M059J (cell line): Measurements from ENCODE around the gene EPHB1. TPM values are rescaled to one million over a fixed set of nuclear protein-coding genes. Genes with fewer than 3 reads are reported as not detected.

Experiments used
- DNase-seq: peaks from one replicate; pipeline ENCODE4 v3.0.0-alpha.2; 2012; ENCODE audit warnings: low read depth
- total RNA-seq: library from RNA; depleted of rRNA; stranded (reverse); fragments of >200 nt; shearing (Covaris generic); gene quantifications from 2 replicates; pipeline ENCODE4 v1.2.3, GENCODE V29; 2014

EPHB1 gene
- total RNA-seq, 1 experiment from 2014 or later = 1.0 TPM

DNA sequence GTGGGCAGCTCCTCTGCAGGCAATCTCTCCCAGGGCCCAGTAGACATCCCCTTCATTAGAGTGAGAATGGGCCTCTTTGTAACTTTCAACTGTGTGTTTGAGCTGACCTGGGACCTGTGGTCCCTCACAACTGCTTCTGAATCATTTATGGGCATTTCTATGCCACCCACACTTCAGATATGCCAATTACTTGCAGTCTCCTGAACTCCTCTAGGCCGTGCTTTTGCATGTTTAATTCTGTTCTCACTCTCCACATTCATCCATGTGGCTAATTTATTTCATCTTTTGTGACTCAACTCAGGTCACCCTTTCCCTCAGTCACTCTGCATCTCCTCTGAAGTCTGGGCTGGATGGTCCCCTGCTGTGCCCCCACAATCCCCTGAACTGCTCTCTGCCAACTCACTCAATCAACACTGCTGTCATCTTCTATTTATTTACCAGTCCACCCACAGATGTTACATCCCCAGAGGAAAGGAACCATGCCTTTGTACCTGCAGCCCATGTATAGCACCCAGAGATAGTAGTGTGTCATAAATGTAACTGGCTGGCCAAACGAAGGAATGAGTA, 364.7 kb downstream of the EPHB1 start:
- no peak for DNase-seq

DNA sequence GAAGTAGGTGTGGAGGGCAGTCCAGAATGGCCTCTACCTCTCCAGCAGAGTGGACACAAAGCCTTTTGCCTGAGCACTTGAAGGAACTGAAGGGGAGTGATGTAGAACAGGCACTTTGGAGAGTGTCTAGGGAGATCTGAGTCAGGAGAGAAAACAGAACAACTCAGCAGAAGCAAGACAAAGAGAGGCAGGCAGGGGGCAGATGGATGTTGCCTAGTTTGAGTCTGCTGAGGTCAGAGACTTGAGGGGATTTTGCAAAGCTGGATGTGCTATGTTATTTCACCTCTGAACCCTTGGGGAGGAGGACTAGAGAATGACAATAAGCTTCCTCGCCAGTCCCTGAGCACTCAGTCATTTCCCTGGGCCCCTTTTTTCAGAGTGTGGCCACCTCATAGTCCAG, 366.4 kb downstream of the EPHB1 start:
- no peak for DNase-seq

DNA sequence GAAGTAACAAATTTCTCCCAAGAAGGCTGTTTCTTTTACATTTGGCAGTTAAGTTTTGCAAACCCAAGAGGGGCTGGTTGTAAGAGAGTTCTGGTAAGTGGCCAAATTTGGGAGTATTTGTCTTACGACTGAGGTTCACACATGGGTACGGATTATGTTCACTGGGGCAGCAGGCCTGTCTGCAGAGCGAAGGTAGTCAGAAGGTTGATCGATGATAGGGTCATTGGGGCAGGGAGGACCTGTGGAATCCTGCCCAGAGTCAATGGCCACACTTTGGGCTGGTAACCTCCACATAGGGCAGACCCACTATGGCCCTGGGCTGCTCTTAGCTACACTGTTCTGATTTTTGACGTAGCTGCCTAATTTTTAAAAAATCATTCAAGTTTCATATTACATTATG, 368.6 kb downstream of the EPHB1 start:
- DNase-seq = no peak

DNA sequence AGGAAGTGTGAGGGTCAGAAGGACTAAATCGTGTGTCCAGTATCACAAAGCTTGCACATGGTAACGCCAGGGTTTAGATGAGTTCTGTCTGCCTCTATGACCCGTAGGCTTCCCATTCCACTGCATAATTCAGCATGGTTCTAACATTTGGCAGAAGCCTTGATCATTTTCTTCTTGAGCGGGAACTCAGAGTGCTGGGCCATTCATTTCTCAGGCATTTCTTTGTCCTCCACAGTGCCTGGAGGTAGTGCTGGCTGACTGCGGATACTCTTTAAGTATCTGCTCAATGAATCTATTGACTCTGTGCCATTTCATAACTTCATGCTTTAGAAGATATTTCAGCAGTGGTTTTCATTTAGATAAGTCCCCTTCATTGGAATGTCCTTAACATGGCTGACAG, 370.2 kb downstream of the EPHB1 start:
- DNase-seq = no peak

DNA sequence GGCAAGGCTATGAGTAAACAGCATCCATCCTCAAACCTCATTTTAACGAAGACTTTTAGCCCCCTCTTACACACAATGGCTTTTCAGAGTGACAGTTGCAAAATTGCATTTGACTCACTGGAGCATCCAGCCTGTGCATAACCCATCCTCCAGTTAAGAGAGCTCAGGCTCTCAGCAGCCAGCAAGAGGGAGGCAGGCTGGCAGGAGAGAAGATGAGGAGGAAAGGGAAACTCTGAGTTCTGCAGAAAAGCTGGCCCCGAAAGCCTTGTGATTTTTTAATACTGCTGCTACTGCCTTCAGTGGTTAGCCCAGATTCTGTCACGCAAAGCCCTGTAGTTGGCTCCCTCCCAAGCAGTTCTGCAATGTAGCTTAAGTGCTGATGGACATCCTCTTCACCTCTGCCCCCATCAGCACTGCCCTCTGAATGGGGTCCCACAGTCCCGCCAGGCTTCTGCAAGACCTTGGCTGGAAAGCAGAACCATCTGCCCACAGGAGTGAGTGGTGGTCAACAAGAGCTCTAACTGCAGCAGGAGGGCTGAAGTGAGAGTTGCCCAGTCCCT, 371.3 kb downstream of the EPHB1 start:
- no peak for DNase-seq

DNA sequence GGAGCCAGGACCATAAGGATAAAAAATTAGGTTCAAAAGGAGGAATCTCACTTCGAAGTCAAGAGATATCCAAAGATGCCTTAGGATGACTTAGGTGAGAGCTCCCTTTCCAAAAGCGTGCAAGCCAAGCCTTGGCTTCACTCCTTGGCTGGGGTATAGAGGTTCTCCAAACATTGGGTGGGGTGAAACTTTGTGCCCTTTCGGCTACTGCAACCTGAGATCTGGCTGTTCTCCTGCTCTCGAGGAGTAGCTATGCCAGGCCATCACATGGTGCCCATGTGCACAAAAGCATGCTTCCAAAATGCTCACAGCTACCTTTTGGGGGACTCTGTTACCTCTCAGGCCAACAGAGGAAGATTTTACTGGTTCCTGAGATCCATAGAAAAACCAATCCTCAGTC, 373.8 kb downstream of the EPHB1 start:
- no peak for DNase-seq

DNA sequence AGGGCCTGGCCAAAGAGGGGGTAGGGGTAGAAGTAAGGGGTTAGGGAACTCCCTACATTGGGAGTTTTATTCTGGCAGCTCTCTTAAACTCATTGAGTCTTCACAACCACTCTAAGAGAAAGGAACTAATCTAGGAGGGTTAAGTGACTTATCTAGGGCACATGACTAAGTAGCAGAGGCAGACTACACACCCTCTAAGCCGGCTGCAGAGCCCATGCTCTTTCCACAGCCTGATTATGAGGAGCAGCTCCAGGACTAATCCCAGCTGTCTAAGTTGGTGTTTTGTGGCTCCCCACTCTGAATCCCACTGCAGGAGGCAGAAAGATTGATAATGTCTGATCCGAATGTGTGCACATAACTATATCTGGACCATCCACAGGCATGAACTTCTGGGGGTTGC, 374.6 kb downstream of the EPHB1 start:
- no peak for DNase-seq

DNA sequence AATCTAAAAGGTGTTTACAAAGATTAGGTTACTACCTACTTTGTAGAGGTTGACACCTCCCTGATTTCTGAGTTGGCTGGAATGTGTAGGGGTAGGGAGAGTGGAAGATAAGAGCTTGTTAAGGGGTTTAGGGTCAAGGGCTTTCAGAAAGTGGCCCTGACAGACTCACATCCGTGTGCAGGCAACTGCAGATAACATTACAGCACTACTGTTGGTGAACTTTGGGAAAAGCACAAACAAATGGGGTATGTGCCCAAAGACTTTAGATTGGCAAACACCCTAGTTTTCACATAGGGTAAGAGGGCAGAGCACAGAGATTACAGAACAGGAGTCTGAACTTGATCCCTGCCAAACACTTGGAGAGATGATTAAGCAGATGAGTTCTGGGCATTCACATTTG, 375.7 kb downstream of the EPHB1 start:
- no peak for DNase-seq

DNA sequence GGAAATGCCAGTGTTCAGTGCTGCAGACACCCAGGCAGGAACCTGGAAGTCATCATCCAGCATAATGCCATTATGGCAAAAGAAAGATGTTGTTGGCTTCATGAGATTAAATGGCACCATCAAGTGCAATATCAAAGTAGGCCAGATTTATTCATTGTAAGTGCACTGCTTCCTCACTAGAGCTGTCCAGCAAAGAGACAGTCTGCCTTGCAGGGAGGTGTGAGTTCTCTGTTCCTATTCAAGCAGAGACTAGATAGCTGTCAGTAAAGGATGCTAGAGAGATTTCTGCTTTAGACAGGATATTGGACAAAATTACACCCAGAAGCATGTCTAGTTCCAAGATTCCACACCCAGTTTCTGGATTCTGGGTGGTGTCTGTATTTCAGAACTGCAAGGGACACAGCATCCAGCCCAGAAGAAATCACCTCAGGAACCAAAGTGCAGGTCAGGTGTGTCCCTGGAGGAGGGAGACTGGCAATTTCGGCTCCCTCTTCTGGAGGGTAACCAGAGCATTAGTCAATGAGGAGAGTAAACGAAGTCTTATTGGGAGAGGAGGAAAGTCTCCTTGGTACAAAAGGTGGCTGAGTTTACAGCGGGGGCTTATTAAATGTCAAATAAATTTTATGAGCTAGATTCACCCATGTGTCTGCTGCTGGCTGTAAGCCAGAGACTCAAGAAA, 377.3 kb downstream of the EPHB1 start:
- DNase-seq = no peak

DNA sequence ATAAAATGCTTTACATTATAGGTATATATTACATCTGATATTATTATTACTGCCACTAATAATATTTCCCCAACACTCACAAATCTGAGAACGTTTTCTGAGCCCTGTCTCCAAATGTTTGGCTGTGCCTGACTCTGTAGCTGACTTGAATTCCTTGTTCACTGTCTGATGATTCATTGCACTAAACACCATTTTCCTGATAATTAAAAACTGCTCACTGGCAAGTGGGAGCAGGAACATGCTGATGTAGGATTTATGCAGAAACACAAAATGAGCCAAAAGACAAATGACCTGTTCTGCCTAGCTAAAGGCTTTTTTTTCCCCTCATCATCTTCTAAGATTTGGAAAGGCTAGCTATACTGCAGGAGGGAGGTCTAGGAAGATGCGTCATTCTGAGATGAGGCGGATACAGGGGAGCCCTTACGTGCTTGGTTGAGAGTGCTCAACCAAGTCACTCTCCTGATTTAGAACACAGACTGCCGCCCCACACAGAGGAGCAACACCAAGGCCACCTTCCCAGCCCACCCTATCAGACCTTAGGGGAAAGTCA, 380.7 kb downstream of the EPHB1 start:
- DNase-seq = no peak

DNA sequence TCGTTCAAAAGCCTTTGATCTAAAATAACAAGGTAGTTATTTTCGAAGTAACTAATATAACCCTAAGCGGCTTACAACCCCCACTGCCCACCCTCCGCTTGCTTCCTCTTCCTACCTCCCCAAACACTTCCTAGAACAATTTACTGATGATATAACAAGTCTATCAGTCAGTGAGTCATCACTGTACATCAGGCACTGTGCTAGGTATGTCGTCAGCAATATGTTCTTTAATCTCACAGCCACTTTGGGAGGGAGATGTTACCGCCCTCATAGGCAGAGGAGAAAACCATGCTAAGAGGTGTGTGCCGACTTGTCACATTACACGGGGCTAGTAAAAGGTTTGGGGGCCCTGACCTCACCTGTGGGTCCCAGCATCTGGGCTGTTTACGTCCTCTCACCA, 381.8 kb downstream of the EPHB1 start:
- DNase-seq = no peak

DNA sequence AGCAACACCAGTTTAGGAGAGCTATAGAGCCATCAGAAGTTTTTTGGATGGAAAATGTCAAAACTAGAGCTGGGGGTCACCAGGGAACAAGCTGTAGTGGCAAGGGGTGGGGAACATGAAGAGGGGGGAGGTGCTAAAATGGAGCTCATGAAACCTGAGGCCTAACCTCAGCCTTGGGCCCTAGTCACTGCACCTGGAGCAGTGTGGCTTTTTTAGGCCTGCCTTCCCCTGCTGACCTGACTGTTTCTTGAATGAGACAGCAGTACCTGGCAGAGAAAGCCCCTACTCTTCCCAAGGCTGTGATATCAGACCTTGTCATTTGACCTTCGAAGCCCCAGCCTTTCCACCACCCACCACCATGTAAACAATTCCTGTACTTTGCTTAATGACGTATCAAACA, 383.5 kb downstream of the EPHB1 start:
- no peak for DNase-seq

DNA sequence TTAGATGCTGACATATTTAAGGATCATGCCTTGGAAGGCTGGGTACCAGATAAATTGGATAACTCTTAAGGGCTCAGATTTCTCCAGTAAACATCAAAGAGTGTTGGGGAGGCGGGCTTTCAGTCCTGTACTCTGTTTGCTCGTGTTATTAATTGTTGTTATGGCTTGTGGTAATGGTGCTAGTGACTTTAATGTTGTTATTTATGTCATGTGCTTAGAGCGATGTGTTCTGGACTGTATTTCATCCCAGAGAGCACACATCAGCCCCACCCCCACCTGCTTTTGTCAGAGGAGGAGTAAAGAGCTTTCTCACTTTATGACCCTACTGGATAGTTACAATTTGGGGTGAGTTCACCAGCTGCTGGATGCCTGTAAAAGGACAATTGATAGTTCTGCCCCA, 386.3 kb downstream of the EPHB1 start:
- DNase-seq = no peak

DNA sequence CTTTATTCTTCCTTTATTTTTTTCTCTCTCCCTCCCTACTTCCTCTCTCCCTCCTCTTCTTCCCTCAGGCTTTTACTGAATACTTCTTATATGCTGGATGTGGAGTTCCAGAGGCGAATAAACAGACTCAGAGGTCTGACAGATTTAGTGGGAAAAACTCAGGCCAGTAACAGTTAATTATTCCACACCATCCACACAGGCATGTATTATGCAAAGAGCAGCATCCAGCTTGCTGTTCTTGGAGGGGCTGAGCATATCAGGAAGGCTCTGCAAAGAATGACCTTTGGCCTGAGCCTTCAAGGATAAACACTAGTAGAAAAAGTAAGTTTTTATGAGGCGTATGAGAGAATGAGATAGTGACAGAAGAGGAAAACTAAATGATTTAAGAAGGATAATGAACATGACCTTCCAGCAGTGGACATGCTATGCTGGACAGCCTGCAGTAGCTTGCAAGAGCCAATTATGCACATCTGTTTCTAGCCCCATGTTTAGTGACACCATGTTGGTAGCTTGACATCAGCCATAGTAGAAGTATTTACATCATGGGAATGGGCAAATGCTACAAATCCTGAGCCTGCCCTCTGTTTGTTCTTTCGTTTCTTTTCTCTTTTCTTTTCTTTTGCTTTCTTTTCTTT, 387.4 kb downstream of the EPHB1 start:
- no peak for DNase-seq

DNA sequence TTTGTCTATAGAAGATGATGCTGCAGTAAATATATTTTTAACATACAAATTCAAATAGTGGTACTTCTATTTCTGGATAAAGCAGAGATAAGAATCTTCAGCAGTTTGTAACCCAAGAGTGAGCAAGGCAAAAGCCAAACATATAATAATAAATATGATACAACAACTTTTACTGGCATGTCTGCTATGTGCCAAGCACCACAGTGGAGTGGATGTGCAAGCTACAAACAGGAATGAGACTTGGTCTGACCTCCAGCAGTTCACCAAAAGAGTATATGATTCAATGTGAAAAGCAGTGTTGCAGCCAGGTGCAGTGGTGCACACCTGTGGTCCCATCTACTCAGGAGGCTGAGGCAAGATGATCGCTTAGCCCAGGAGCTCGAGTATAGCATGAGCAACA, 395.6 kb downstream of the EPHB1 start:
- no peak for DNase-seq

DNA sequence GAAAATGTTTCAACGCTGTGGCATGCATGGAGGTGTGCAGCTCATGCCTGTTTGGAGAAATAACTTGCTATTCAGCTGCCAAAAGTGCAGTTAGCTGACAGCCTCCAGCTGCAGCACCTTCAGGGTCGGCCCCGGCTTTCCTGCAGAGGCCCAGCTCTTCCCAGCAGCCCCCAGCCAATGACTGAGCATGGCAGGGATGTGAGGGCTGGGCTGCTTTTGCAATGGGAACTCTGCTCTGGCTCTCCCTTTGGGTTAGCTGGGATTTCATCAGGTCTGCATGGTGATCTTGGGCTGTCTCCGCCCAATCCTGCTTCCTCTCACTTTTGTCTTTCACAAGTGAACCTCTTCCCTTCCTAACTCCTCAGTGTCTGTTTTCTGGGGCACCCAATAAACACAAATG, 396.6 kb downstream of the EPHB1 start:
- no peak for DNase-seq

DNA sequence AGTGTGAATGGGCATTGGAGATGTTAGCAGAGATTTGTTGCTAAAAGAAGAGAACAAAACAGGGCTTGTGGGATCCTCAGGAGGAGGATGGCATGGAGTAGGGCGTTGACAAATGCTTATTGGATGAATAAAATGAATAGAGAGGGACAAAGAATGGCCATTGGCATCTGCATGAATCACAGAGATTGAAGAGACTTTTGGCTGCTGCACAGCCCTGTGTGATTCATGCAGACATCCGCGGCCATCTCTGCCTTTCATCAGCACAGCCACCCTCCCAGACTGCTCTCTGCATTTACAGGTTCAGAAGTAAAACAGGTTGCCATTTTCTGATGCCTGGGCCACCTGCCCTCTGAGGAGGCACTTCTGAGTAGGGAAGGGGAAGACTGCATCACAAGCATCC, 397.9 kb downstream of the EPHB1 start:
- peak; percentile 44 for DNase-seq

DNA sequence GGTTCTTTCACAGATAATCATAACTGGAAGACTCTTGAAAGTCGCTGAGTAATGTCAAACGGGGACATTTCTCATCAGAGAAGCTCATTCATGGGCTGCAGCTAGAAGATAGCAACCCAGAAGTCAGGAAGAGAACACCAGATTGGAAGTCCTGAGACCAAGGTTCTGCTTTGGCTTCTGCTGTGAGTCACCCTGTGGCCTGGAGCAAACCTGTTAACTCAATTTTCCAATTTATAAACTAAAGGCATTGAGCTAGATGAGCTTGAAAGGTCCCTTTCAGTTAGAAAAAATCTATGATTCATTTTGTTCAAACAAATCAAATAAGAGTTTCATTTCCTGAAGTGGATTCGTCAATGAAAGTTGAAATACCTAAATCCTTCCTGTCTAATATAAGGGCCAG, 402.2 kb downstream of the EPHB1 start:
- DNase-seq = peak; percentile 54

DNA sequence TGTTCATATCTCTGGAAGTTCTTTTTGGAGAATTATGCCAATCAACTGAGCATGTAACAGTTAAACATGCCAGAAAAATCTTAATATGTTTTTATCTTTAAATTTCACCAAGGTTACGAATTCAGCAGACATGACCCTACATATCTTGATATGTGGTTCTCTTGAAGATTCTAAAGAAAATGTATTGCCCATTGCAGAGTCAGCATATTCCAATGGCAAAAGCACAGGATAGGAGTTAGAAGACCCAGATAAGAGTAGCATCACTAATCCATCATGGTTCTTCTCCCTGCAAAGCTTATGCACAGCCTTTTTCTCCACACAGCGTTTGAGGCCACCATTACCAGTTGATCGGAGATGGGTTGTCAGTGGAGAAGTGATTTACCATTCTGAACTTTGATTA, 402.8 kb downstream of the EPHB1 start:
- no peak for DNase-seq

DNA sequence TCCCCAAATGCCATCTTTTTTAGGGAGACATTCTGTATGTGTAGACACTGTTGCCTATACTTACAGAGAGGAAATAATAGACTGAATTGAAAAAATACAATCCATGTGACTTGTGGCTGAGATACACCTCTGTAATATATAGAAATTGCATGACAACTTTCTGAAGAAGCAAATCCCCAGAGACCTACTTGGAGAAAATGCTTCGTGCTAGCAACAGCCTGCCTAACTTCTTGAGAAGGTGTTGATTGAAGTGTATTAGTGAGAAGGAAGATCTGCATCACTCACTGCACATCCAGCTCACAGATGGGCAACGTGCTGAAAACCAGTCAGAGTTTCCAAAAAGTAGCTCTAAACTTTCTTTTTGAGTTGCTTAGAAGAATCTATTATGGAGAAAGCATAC, 404.1 kb downstream of the EPHB1 start:
- DNase-seq = no peak

DNA sequence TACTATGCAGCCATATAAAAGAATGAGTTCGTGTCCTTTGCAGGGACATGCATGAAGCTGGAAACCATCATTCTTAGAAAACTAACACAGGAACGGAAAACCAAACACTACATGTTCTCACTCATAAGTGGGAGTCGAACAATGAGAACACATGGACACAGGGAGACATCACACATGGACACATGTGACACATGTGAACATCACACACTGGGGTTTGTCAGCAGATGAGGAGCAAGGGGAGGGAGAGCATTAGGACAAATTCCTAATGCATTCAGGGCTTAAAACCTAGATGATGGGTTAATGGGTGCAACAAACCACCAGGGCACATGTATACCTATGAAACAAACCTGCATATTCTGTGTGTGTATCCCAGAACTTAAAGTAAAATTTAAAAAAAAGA, 408.0 kb downstream of the EPHB1 start:
- no peak for DNase-seq

DNA sequence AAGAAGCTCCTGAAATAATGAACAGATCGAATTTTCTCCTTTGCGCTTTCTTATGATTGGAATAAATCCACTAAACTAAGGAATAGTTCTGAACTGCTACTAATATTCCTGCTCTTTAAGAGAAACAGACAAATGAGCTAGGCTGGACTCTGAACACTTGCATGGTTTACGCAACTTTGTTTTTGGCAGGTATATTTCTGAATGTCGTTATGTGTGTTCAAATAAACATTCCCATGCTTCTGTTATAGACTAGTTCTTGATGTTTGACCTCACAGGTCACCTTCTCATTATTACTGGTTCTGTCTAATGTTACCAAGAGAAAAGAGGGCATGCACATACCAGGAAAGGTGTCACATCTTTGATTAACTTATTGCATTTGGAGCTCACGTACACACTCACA, 418.2 kb downstream of the EPHB1 start:
- no peak for DNase-seq

DNA sequence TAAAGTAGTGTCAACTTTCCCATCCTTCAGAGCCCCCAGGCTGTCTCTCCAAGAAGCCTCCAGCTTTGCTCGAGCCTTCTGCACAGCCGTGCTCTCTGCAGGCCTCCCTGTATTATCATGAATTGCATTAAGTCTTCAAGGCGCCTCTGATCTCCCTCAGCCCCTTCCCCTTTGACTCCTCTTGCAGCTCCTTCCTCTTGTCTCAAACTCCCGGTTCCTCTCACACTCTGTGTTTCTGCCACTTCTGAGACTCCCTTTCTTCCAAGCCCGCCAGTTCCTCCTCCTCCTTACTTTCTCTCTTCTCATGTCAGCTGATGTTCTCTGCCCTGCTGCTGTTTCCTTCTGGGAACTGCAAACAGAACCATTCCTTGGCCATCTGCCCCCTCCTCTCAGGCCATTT, 418.8 kb downstream of the EPHB1 start:
- DNase-seq = no peak
